ENCODE measurements around the gene LRRN2.

Gene LRRN2

GRCh38 chr1:204705493-204705811 is 19.9 kb upstream of the LRRN2 start:
- no peak overlapping the region for H3K4me3 ChIP-seq (ENCODE audit: low read depth, low read length)
- H3K27me3 ChIP-seq (ENCODE audit: insufficient read depth, low read depth, severe bottlenecking) = no peaks in the 10 kb centered on the region
- no peaks in the 10 kb centered on the region for H3K36me3 ChIP-seq
- no peak overlapping the region for H3K27ac ChIP-seq
- no peak for TF ChIP-seq CTCF (IDR thresholded peaks at IDR 0.05; ENCODE audit: low read depth, low read length)
- no peaks in the 10 kb centered on the region for H3K9me3 ChIP-seq (ENCODE audit: severe bottlenecking)
- DNase-seq = no peak

GRCh38 chr1:204704794-204705492 is 19.4 kb upstream of the LRRN2 start:
- Histone ChIP-seq H3K4me3 (ENCODE audit: low read depth, low read length) (no peak overlapping the region), H3K27me3 (ENCODE audit: insufficient read depth, low read depth, severe bottlenecking) (no peaks in the 10 kb centered on the region), H3K27ac (no peak overlapping the region), H3K9me3 (ENCODE audit: severe bottlenecking) (no peaks in the 10 kb centered on the region), H3K36me3 (no peaks in the 10 kb centered on the region)
- TF ChIP-seq CTCF (IDR thresholded peaks at IDR 0.05; ENCODE audit: low read depth, low read length) = no peak
- no peak for DNase-seq

GRCh38 chr1:204703826-204704612 is 18.5 kb upstream of the LRRN2 start:
- H3K4me3 ChIP-seq (ENCODE audit: low read depth, low read length) = no peak overlapping the region
- no peaks in the 10 kb centered on the region for H3K27me3 ChIP-seq (ENCODE audit: insufficient read depth, low read depth, severe bottlenecking)
- no peaks in the 10 kb centered on the region for H3K9me3 ChIP-seq (ENCODE audit: severe bottlenecking)
- no peaks in the 10 kb centered on the region for H3K36me3 ChIP-seq
- TF ChIP-seq CTCF (IDR thresholded peaks at IDR 0.05; ENCODE audit: low read depth, low read length) = no peak
- no peak for DNase-seq
- no peak overlapping the region for H3K27ac ChIP-seq

GRCh38 chr1:204703268-204703664 is 17.7 kb upstream of the LRRN2 start:
- Histone ChIP-seq H3K27me3 (ENCODE audit: insufficient read depth, low read depth, severe bottlenecking) (no peaks in the 10 kb centered on the region), H3K9me3 (ENCODE audit: severe bottlenecking) (no peaks in the 10 kb centered on the region), H3K36me3 (no peaks in the 10 kb centered on the region), H3K27ac (no peak overlapping the region), H3K4me3 (ENCODE audit: low read depth, low read length) (no peak overlapping the region)
- DNase-seq = no peak
- TF ChIP-seq CTCF (IDR thresholded peaks at IDR 0.05; ENCODE audit: low read depth, low read length) = no peak

- no peak for TF ChIP-seq CTCF (IDR thresholded peaks at IDR 0.05; ENCODE audit: low read depth, low read length)
- no peaks in the 10 kb centered on the region for H3K9me3 ChIP-seq (ENCODE audit: severe bottlenecking)
- no peaks in the 10 kb centered on the region for H3K36me3 ChIP-seq
- no peak for DNase-seq
- no peaks in the 10 kb centered on the region for H3K27me3 ChIP-seq (ENCODE audit: insufficient read depth, low read depth, severe bottlenecking)
- H3K27ac ChIP-seq = no peak overlapping the region
- H3K4me3 ChIP-seq (ENCODE audit: low read depth, low read length) = no peak overlapping the region
These were observed 17.2 kb upstream of the LRRN2 start for GRCh38 chr1:204702552-204703267.
